DMS53 treated with DMSO at 0.1 percent for 48 hours (cell line): ENCODE data around the gene SPARCL1.
"Not testable (repeated sequence)": the region's sequence is repeated elsewhere in the genome, so short reads cannot be mapped to it uniquely, and the experiment has no call there.

Experiments
- DNase-seq: peaks from one replicate; lab custom pipeline; 2025; ENCODE audit not compliant: unreplicated experiment; lab: John Stamatoyannopoulos, UW

Gene SPARCL1

GRCh38 chr4:87451537-87451936, 77.6 kb downstream of the SPARCL1 start:
- no peak for DNase-seq

DNA sequence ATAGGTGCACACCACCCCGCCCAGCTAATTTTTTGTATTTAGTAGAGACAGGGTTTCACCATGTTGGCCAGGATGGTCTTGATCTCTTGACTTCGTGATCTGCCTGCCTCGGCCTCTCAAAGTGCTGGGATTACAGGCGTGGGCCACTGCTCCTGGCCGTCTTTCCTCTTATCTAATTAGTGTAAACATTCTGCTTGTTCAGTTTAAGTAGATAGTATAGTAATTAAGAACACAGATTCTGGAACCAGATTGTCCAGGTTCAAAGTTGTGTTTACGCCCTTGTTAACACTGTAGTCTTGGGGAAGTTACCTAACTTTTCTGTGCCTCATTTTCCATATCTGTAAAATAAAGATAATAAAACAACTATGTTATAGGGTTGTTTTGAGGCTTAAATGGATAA, 82.8 kb downstream of the SPARCL1 start:
- DNase-seq = not testable (repeated sequence)

- no peak for DNase-seq
Measured at GRCh38 chr4:87445964-87446363, 83.2 kb downstream of the SPARCL1 start.

DNA sequence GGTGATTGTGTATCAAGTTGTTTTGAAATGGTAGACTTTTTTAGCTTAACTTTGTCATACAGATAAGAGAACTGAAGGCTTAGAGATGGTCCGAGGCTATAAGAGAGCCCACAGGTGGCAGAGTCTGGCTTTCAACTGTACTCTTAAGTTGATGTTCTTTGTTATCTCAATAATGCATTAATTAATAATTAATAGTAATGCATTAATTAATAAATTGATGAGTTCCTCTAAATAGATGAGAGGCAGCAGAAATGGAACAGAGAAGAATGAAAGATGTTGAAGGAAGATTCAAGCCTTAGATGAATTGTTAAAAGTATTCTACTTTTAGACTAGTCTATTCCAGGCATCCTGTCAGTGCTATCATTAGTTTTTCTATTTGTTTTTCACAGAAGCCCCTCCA, 84.4 kb downstream of the SPARCL1 start:
- no peak for DNase-seq

GRCh38 chr4:87442889-87443288, 86.3 kb downstream of the SPARCL1 start:
- no peak for DNase-seq

DNA sequence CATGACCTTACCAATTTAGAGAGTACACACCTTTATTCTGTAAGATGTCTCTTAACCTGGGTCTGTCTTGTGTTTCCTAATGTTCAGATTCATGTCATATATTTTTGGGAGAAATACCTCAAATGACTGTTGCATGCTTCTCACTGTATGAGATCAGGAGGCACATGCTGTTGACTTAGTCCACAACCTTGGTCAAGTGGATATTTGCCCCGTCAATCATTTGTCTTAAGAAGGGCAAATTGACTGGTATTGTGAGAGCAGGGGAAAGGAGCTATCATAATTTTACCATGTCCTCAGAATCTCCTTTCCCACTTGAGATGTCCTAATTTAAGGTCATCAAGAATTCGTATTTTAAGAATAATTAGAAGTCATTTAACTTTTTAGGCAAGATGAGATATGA, 95.8 kb downstream of the SPARCL1 start:
- DNase-seq = no peak

DNA sequence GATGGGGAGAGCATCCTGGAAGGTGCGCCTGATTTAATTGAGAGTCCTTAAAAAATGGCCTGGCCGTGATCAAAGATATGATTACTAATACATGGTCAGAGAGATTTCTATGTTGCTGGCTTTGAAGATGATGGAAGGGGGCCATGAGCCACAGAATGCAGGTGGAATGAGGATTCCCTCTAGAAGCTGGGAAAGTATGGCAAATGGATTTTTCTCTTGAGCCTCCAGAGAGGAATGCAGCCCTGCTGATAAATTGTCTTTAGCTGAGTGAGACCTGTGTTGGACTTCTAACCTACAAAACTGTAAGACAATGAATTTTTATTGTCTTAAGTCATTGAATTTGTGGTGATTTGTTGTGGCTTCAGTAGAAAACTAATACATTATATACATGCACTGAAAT, 99.1 kb downstream of the SPARCL1 start:
- no peak for DNase-seq

GRCh38 chr4:87428979-87429378, 100.2 kb downstream of the SPARCL1 start:
- DNase-seq = no peak

- no peak for DNase-seq
Measured at GRCh38 chr4:87427518-87427868, 101.7 kb downstream of the SPARCL1 start.

GRCh38 chr4:87426865-87427517, 102.2 kb downstream of the SPARCL1 start:
- DNase-seq = no peak

- DNase-seq = no peak
Measured at GRCh38 chr4:87425711-87426110, 103.5 kb downstream of the SPARCL1 start.

- DNase-seq = not testable (repeated sequence)
Measured at GRCh38 chr4:87424099-87424543, 105.1 kb downstream of the SPARCL1 start.
